Measurements from ENCODE around the gene COLGALT1. TPM values are rescaled to one million over a fixed set of nuclear protein-coding genes. Genes with fewer than 3 reads are reported as not detected.
A peak's percentile ranks its signal among the peaks of the same experiment; 100 is the strongest.

COLGALT1 gene
- total and polyA plus RNA-seq, 9 of the 15 experiments (the other 6 are each of a cell fraction or from before 2014, with no cell fraction given), result 4.9 to 119 (median 82.6) TPM

- no peak for TF ChIP-seq SREBF1 (IDR thresholded peaks at IDR 0.05; ENCODE audit: borderline replicate concordance, low read depth, low read length)
- TF ChIP-seq FOXJ3 (CRISPR knock-in tag; IDR thresholded peaks at IDR 0.05), result no peak
- TF ChIP-seq CBX1 (IDR thresholded peaks at IDR 0.05; ENCODE audit: low read depth), result peak; percentile 62; the same call in 1 of the 2 replicates
- no peak for TF ChIP-seq ARID3B (CRISPR knock-in tag; IDR thresholded peaks at IDR 0.05; ENCODE audit: borderline replicate concordance)
- no peak for TF ChIP-seq RERE (CRISPR knock-in tag; IDR thresholded peaks at IDR 0.05; ENCODE audit: borderline replicate concordance)
- TF ChIP-seq ZNF583 (CRISPR knock-in tag; IDR thresholded peaks at IDR 0.05), result peak; percentile 27; the same call in 1 of the 2 replicates
- TF ChIP-seq ARNT (IDR thresholded peaks at IDR 0.05), result no peak
- no peak for TF ChIP-seq TRIM24 (IDR thresholded peaks at IDR 0.05)
- peak; percentile 34; the same call in 1 of the 2 replicates for TF ChIP-seq USF2 (CRISPR knock-in tag; IDR thresholded peaks at IDR 0.05)
- TF ChIP-seq FOXP4 (CRISPR knock-in tag; IDR thresholded peaks at IDR 0.05; ENCODE audit: borderline replicate concordance), result peak; percentile 98; the same call in 1 of the 2 replicates
- peak; percentile 73; the same call in 1 of the 2 replicates for TF ChIP-seq ZBTB17 (CRISPR knock-in tag; IDR thresholded peaks at IDR 0.05)
- TF ChIP-seq ELF4 (CRISPR knock-in tag; IDR thresholded peaks at IDR 0.05), result no peak
- TF ChIP-seq ZNF184 (CRISPR knock-in tag; IDR thresholded peaks at IDR 0.05), result no peak
- peak; percentile 100 for TF ChIP-seq MAX (CRISPR knock-in tag; IDR thresholded peaks at IDR 0.05)
- no peak for TF ChIP-seq BCOR (IDR thresholded peaks at IDR 0.05)
- TF ChIP-seq HES1 (IDR thresholded peaks at IDR 0.05; ENCODE audit: low read depth), result no peak
- TF ChIP-seq PTRF (tag; IDR thresholded peaks at IDR 0.05), result no peak
Measured at GRCh38 chr19:17605761-17606589, 50.5 kb downstream of the COLGALT1 start (continued).

Measured in K562 (cell line).